Esophagus (tissue), 2 donors: Measurements from ENCODE around the gene TSR3. TPM values are rescaled to one million over a fixed set of nuclear protein-coding genes. Genes with fewer than 3 reads are reported as not detected.
A peak's percentile ranks its signal among the peaks of the same experiment; 100 is the strongest.

Source experiments
- H3K27ac ChIP-seq, 2 donors: one replicate each; pipeline ENCODE4 v1.5.1; 2013; ENCODE audit warnings: low read depth in 2 of 2, mild to moderate bottlenecking in 2 of 2, inconsistent platforms in 1 of 2, low read length in 1 of 2, moderate library complexity in 1 of 2
- H3K27me3 ChIP-seq, 2 donors: one replicate each; pipeline ENCODE4 v1.6.1; 2013; ENCODE audit warnings: low read length in 2 of 2, control low read depth in 1 of 2, mild to moderate bottlenecking in 1 of 2; ENCODE audit not compliant: insufficient read depth in 2 of 2, control insufficient read depth in 1 of 2
- H3K36me3 ChIP-seq, 2 donors: one replicate each; pipeline ENCODE4 v1.6.1; 2013; ENCODE audit warnings: low read length in 1 of 2; ENCODE audit not compliant: control insufficient read depth in 2 of 2, insufficient read depth in 2 of 2
- H3K4me1 ChIP-seq, 2 donors: one replicate each; pipeline ENCODE4 v1.6.1; 2013; ENCODE audit warnings: low read length in 1 of 2; ENCODE audit not compliant: control insufficient read depth in 2 of 2, insufficient read depth in 2 of 2
- H3K4me3 ChIP-seq, 2 donors: one replicate each; pipeline ENCODE4 v1.5.1; 2013; ENCODE audit warnings: low read length in 2 of 2, mild to moderate bottlenecking in 2 of 2, low read depth in 1 of 2, moderate library complexity in 1 of 2
- H3K9me3 ChIP-seq, 2 donors: one replicate each; pipeline ENCODE4 v1.6.1; 2013; ENCODE audit warnings: mild to moderate bottlenecking in 2 of 2, low read depth in 1 of 2, low read length in 1 of 2, moderate library complexity in 1 of 2; ENCODE audit not compliant: control insufficient read depth in 2 of 2, insufficient read depth in 1 of 2
- WGBS, 2 donors: extraction: QIAGEN DNeasy Blood & Tissue Kit; methylation state at CpG; one replicate each; pipeline ENCODE4 v1.1.7; 2013; 5-methylcytosine and 5-hydroxymethylcytosine counted together
- polyA plus RNA-seq, 2 donors: library from polyadenylated mRNA; stranded (reverse); fragments of 200-250 nt; gene quantifications; one replicate each; pipeline ENCODE4 v1.2.3, GENCODE V29; 2013
- donor health status: healthy with polysubstance abuse.
- donor health status: Bipolar disorder and iron deficiency.

Gene TSR3
- polyA plus RNA-seq = 10 to 100 TPM; 31.4 to 53.0 TPM

DNA sequence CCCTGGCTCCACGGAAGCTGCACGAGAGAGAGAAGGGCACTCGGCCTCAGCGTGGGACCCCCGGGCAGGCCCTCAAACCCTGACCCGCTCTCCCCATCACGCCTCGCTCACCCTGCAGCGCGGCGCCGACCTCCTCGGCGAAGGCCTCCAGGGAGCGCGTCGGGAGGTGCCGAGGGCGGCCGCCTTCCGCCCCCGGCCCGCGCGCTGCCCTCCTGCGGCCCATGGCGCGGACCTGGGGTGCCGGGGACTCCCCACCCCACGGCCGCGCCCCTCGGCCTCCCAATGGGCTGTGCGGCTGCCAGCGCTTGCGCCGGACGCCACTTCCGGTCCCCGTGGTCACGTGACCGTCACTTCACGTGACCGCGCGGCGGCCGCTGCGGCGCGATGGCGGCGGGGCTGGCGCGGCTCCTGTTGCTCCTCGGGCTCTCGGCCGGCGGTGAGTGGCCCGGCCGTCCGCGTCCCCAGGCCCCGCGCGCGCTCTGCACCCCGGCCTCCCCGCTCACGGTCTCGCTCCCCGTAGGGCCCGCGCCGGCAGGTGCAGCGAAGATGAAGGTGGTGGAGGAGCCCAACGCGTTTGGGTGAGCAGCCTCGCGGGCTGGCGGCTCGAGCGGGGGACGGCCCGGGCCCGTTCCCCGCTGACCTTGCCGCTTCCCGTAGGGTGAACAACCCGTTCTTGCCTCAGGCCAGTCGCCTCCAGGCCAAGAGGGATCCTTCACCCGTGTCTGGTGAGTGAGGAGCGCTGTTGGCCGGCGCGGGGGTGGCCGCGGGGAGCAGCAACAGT is at the start of gene TSR3, which contains the start of gene GNPTG:
Gene TSR3 (minus strand): TSS at position 297 of the 781 bp plus-strand sequence. CDS start 74 bp downstream, at position 223.
Gene GNPTG (plus strand): TSS at position 350 of the 781 bp plus-strand sequence. CDS start 35 bp downstream, at position 385.
- 0% methylated on average over 87 to 98 of the region's 98 CpGs for WGBS, 2 donors
- no peaks in the 10 kb centered on the region for H3K27me3 ChIP-seq
- no peaks in the 10 kb centered on the region for H3K9me3 ChIP-seq
- H3K4me1 ChIP-seq = peaks cover 0 to 29% of the 10 kb centered on the region in 2 donors
- peak within 1 kb of the TSS; percentile 78 to 83 for H3K4me3 ChIP-seq
- H3K36me3 ChIP-seq = peaks cover 0 to 17% of the 10 kb centered on the region in 2 donors
- peak within 1 kb of the TSS; percentile 22 to 51 for H3K27ac ChIP-seq

DNA sequence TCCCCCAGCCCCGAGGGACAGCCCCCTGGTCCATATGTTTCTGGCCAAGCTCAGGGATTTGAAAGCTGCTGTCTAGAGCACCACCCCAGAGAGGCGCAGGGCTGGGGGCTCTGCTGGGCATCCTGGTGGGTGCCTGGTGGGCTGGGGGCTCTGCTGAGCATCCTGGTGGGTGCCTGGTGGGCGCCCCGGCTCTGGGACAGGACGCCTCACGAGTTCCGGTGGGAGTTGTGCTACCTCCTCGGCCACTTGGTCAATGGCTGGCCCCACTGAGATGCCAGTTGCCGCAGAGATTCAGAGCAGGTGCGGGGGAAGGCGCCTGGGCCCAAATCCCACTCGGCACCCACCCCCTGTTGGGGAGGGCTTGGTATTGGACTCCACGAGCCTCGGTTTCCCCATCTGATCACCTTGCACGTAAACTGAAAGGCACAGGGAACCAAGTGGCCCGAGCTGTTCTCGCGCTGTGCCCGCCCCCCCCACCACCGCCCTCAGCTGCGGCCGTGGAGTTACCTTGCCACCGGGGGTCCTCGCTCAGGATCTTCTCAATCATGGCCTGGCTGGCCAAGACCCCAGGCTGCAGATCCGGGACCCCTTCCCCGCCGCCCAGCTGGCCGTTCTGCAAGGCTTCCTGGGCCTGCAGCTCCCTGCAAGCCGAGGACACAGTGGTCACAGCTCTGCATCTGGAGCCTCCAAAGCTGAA is 49.5 kb upstream of the TSR3 start:
- WGBS, 2 donors = 93 to 95% methylated on average over 29 of the region's 29 CpGs
- H3K4me3 ChIP-seq = no peak overlapping the region
- peaks cover 3 to 55% of the 10 kb centered on the region in 2 donors for H3K36me3 ChIP-seq
- no peaks in the 10 kb centered on the region for H3K27me3 ChIP-seq
- H3K9me3 ChIP-seq = no peaks in the 10 kb centered on the region
- H3K27ac ChIP-seq = no peak overlapping the region
- no peaks in the 10 kb centered on the region for H3K4me1 ChIP-seq

DNA sequence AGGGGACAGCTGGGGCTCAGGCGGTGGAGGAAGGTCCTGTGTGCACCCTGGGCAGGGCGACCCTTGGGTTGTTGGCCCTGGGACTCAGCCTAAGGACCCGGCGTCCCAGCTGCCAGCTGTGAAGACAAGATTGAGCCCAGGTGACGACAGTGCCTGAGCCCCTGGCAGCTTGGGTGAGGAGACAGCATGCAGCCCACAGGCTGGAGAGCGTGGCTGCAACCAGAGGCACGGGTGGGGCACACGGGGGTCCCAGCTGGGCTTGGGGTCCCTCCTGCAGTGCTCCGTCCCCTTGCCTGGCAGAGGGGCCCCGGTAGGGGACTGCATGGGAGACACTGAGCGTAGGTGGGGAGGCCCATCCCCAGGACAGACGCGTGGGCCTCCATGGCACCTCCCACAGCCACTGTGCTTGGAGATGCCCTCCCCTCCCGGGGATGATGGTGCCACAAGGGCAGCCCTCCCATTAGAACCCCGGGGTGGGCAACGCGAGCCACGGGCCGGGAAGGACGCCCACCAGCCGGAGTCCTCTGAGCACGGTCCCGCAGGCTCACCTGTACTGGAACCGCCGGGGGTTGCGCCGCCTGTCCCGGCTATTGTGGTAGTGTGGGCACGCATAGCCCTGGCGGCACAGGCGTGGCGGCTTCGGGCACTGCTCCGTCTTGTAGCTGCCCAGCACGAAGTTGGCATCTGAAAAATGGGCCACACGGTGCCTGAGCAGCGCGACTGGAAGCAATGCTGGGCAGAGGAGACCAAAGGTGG is 47.3 kb upstream of the TSR3 start:
- H3K9me3 ChIP-seq = no peaks in the 10 kb centered on the region
- H3K27ac ChIP-seq = no peak overlapping the region
- peaks cover 3 to 59% of the 10 kb centered on the region in 2 donors for H3K36me3 ChIP-seq
- no peaks in the 10 kb centered on the region for H3K27me3 ChIP-seq
- no peaks in the 10 kb centered on the region for H3K4me1 ChIP-seq
- 95 to 96% methylated on average over 37 to 38 of the region's 38 CpGs for WGBS, 2 donors
- no peak overlapping the region for H3K4me3 ChIP-seq

DNA sequence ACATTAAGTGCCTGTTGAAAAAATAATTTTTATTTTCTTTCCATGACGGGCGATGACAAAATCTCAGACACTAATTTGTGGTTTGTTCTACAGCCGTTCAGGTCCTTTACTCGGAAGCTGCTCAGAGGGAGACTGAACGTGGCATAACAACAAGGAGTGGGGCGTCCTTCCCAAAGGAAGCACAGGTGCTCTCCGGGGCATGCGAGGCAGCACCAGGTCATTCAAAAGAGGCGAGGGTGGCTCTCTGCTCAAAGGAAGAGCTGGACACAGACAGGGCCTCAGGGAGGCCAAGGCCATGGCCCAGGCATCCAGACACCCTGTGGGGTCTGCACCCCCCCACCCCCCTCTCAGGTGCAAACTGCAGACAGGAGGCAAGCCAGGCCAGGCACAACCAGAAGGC is 46.7 kb upstream of the TSR3 start:
- WGBS, 2 donors = 94 to 97% methylated on average over 9 of the region's 9 CpGs
- Histone ChIP-seq H3K9me3 (no peaks in the 10 kb centered on the region), H3K27ac (no peak overlapping the region), H3K27me3 (no peaks in the 10 kb centered on the region), H3K36me3 (peaks cover 3 to 59% of the 10 kb centered on the region in 2 donors), H3K4me1 (no peaks in the 10 kb centered on the region), H3K4me3 (no peak overlapping the region)

DNA sequence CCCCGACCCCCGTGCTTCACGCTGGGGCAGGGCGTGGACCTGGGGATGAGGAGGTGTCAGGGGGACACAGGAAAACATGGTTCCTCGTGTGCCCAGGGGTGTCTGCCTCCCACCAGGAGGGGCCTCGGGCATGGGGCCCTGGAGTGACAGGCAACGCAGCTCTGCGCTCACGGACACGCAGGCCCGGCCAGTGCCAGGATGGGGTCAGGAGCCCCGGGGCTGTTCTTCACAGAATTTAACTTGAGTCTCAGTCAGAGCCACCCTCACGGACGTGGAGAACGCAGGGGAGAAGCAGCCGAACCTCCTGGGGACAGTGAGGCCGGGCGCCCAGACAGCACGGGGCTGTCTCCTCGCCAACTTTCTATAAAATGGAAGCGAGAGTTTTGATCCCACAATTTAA is 46.1 kb upstream of the TSR3 start:
- Histone ChIP-seq H3K9me3 (no peaks in the 10 kb centered on the region), H3K27ac (no peak overlapping the region), H3K4me3 (no peak overlapping the region), H3K4me1 (no peaks in the 10 kb centered on the region), H3K27me3 (no peaks in the 10 kb centered on the region), H3K36me3 (peaks cover 3 to 57% of the 10 kb centered on the region in 2 donors)
- WGBS, 2 donors = 94% methylated on average over 20 to 21 of the region's 21 CpGs

DNA sequence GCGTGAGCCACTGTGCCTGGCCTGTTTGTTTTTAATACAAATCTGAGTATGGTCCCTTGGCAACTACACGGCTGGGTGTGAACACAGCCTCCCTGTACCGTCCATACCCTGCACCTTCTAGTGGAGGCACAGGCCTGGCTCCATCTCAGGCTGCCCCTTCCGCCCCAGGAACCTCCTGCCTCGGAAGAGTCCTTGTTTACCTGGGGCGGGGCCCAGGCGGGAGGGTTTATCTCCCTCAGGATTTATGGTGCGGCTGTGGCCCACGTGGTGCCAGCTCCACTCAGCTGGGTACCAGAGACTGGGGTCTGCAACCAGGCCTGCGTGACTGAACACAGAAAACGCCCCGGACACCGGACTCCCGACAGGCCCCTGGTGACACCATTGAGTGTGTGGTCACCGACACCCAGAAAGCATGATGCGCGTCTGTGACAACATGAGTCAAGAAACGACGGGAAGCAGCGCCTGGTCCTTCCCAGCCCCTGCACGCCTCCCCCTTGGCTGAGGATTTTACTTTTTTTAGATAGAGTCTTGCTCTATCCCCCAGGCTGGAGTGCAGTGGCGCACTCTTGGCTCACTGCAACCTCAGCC is 43.9 kb upstream of the TSR3 start:
- WGBS, 2 donors = 90 to 91% methylated on average over 22 of the region's 22 CpGs
- peaks cover 0 to 43% of the 10 kb centered on the region in 2 donors for H3K36me3 ChIP-seq

DNA sequence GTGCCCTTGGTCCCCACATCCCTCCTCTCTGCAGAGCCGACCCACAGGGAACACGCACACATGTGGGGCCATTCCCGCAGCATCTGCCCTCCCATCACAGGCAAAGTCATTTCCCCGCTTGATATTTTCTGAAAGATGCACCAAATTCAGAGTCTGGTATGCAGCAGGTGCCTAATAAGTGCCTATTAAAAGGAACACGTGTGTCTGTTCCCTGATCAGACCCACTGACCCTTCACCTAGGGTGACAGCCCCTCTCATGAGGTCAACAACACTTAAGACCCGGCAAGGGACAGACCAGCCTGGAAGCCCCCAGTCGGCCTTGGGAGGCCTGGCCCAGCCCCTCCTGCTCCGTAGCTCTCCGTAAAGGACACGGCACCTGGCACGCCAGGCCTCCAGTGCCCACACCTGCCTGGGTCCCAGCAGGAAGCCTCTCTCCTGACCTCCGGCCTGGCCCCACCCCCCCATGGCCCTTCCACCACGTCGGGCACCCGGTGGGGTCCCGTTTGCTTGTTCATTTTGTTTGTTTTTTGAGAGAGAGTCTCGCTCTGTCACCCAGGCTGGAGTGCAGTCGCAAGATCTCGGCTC is 42.8 kb upstream of the TSR3 start:
- Histone ChIP-seq H3K4me3 (no peak overlapping the region), H3K27me3 (no peaks in the 10 kb centered on the region), H3K27ac (no peak overlapping the region), H3K36me3 (peaks cover 0 to 45% of the 10 kb centered on the region in 2 donors), H3K9me3 (no peaks in the 10 kb centered on the region), H3K4me1 (no peaks in the 10 kb centered on the region)
- WGBS, 2 donors = 88 to 89% methylated on average over 19 of the region's 19 CpGs

More for the DNA sequence above, 43.9 kb upstream of the TSR3 start:
- no peaks in the 10 kb centered on the region for H3K9me3 ChIP-seq
- H3K27ac ChIP-seq = no peak overlapping the region
- no peaks in the 10 kb centered on the region for H3K27me3 ChIP-seq
- no peaks in the 10 kb centered on the region for H3K4me1 ChIP-seq
- H3K4me3 ChIP-seq = no peak overlapping the region

DNA sequence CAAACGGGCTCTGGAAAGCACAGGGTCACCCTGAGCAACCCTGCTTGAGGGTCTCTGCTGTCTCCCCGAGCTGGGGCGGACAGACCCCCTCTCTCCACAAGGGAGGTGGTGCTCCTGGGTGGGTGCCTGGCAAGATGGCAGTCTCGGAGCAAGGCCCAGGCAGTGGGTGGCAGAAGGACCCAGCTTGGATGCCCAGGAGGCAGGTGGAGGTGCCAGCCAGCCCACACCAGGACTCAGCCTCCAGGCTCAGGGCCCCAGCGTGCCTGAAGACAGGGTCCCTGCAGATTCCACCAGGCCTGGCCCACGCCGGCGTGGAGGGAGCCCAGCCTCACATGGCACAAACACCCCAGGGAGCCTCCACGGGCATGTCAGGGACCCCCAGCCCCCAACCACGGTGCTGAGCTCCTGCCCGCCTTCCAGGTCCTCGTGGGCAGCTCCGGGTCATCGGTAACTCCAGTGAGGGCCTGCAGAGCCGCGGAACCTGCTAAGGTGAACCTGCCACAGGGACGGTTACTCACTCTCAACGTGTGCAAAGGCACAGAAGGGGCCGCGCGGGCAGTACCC is 42.0 kb upstream of the TSR3 start:
- H3K36me3 ChIP-seq = peaks cover 0 to 37% of the 10 kb centered on the region in 2 donors
- H3K27me3 ChIP-seq = no peaks in the 10 kb centered on the region
- 94 to 95% methylated on average over 21 of the region's 21 CpGs for WGBS, 2 donors
- H3K4me3 ChIP-seq = no peak overlapping the region
- no peaks in the 10 kb centered on the region for H3K9me3 ChIP-seq
- H3K4me1 ChIP-seq = no peaks in the 10 kb centered on the region
- no peak overlapping the region for H3K27ac ChIP-seq
